PFSK-1 (cell line): ENCODE results near the gene S100A6.

Experiments
- FOXP2 ChIP-seq: optimal IDR thresholded peaks from 2 replicates; pipeline ENCODE3; 2011; ENCODE audit warnings: borderline replicate concordance, control low read depth, inconsistent platforms; ENCODE audit not compliant: insufficient read depth; ENCODE audit errors: extremely low read length, extremely low read depth
- POLR2AphosphoS5 ChIP-seq: IDR thresholded peaks from 2 replicates; pipeline ENCODE4 v1.6.1; 2012; ENCODE audit warnings: low read depth, mild to moderate bottlenecking, control low read depth, low read length, moderate library complexity
- REST ChIP-seq, 2 experiments: IDR thresholded peaks; 2 replicates each; pipeline versions ENCODE4 v1.6.1 to v1.8.0; 2011 to 2012; ENCODE audit warnings: low read depth in 2 of 2, low read length in 2 of 2, control low read depth in 1 of 2, inconsistent platforms in 1 of 2, mild to moderate bottlenecking in 1 of 2, moderate library complexity in 1 of 2; ENCODE audit not compliant: insufficient read depth in 1 of 2
- SIN3A ChIP-seq: IDR thresholded peaks from 2 replicates; pipeline ENCODE4 v1.6.1; 2012; ENCODE audit warnings: mild to moderate bottlenecking, low read length, moderate library complexity, borderline replicate concordance; ENCODE audit not compliant: insufficient read depth
- TAF1 ChIP-seq: IDR thresholded peaks from 2 replicates; pipeline ENCODE4 v1.6.1; 2012; ENCODE audit warnings: low read length, control low read depth, borderline replicate concordance; ENCODE audit not compliant: insufficient read depth

Gene S100A6

DNA sequence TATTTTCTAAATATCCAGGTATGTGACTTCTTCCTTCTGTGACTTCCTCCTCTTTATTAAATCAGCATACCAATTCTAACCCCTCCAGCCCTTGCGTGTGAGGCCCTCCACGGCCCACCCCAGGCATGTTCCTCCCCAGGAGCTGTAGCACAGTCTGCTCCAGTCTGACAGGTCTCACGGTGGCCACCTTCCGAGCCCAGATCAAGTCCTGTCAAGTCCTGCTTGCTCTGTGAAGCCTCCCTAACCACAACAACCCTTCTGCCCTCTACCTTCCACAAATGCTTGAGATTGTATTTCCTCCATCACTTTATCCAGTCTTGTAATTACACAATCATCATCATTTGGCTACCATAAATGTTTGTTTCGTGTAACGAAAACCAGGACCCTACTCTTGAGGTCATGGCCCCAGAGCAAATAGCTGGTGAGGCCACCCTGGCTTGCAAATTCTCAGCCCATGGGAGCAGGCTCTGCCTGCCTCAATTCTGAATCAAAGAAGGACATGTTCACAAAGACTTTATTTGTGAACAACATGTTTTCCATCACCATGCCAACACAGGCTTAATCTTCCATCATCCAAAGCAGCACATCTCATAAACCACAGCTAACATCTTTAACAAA is 42.3 kb downstream of the S100A6 start:
- TF ChIP-seq REST (IDR thresholded peaks at IDR 0.05; ENCODE audit: insufficient read depth in 1 of 2, low read depth in 2 of 2, low read length in 2 of 2) (no peak), SIN3A (no peak), TAF1 (no peak), FOXP2 (no peak), POLR2AphosphoS5 (no peak)

GRCh38 chr1:153490272-153491051 is 45.3 kb downstream of the S100A6 start:
- no peak for TF ChIP-seq TAF1
- TF ChIP-seq SIN3A: no peak
- no peak for TF ChIP-seq FOXP2
- no peak for TF ChIP-seq POLR2AphosphoS5
- TF ChIP-seq REST (IDR thresholded peaks at IDR 0.05; ENCODE audit: insufficient read depth in 1 of 2, low read depth in 2 of 2, low read length in 2 of 2): no peak

DNA sequence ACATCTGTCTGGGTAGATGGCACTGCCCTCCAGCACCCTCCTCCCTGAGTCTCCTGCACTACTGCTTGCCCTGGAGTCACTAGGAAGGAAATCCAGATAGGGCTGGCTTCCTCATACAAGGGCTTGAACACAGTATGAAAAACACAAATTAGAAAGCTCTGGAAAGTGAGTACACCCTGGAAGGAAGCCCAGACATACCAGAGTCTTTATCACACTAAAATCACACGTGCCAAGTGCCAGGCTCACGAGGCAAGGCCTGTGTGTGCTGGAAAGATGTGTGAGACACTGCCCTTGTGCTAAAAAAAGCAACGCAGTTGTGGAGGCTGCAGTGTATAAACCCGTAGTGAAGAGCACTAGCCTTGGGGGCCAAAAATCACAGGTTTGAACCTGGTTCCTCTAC is 47.1 kb downstream of the S100A6 start:
- TF ChIP-seq TAF1: no peak
- TF ChIP-seq FOXP2: no peak
- no peak for TF ChIP-seq SIN3A
- TF ChIP-seq POLR2AphosphoS5: no peak
- no peak for TF ChIP-seq REST (IDR thresholded peaks at IDR 0.05; ENCODE audit: insufficient read depth in 1 of 2, low read depth in 2 of 2, low read length in 2 of 2)

DNA sequence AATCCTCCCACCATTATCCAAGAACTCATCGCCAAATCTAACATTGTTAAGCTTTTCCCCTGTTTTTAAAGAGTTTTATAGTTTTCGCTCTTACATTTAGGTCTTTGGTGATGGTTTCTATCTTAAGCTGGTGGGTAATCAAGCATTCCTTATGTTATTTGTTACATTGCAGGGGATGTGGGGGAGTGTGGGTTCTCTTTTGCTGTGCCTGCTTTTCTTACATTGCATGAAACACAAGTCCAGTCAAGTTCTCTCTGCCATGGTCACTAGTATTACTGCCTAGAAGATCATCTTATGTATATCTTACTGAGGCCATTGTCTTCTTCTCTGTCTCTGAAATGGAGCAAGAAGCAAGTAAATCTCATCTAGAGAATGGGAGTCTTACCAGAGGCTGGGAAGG is 48.1 kb downstream of the S100A6 start:
- TF ChIP-seq SIN3A (no peak), REST (IDR thresholded peaks at IDR 0.05; ENCODE audit: insufficient read depth in 1 of 2, low read depth in 2 of 2, low read length in 2 of 2) (no peak), POLR2AphosphoS5 (no peak), TAF1 (no peak), FOXP2 (no peak)

DNA sequence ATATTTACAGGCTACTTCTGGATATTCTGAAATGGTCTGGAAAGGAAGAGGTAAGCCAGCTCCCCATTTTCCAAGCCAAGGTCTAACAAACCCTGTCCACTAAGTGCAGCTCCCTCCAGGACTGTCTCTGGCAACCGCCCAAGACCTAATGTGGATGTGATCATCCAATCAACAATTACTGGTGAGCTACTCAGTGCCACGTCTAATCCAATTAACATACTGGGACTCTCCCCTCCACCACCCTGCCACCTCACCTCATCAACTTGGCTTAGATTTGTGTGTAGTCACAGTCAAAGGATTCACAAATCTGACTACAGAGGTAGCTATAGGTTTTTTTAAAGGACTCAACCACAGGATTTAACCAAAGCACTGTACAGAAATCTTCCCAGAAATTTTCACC is 49.9 kb downstream of the S100A6 start:
- TF ChIP-seq REST (IDR thresholded peaks at IDR 0.05; ENCODE audit: insufficient read depth in 1 of 2, low read depth in 2 of 2, low read length in 2 of 2) (no peak), FOXP2 (no peak), POLR2AphosphoS5 (no peak), TAF1 (no peak), SIN3A (no peak)
